Type B pancreatic cell (in vitro differentiated cells): ENCODE results near the gene CCDC71L. TPM values are rescaled to one million over a fixed set of nuclear protein-coding genes. Genes with fewer than 3 reads are reported as not detected.

ENCODE experiments used
- DNase-seq: peaks from one replicate; pipeline ENCODE4 v3.0.0; 2021; ENCODE audit warnings: mixed read lengths; ENCODE audit not compliant: unreplicated experiment; ENCODE audit errors: extremely low spot score
- H3K27ac Mint-ChIP-seq: 2 replicates; pipeline ENCODE4 v1.8.0; 2021; ENCODE audit warnings: mild to moderate bottlenecking, mixed read lengths
- H3K27me3 Mint-ChIP-seq: 2 replicates; pipeline ENCODE4 v1.8.0; 2021; ENCODE audit warnings: mixed read lengths
- H3K36me3 Mint-ChIP-seq: 2 replicates; pipeline ENCODE4 v1.8.0; 2021; ENCODE audit warnings: mixed read lengths
- H3K4me1 Mint-ChIP-seq: one replicate; pipeline ENCODE4 v1.8.0; 2021; ENCODE audit warnings: mixed read lengths; ENCODE audit not compliant: unreplicated experiment
- H3K4me3 Mint-ChIP-seq: 2 replicates; pipeline ENCODE4 v1.8.0; 2021; ENCODE audit warnings: mild to moderate bottlenecking, mixed read lengths
- H3K9me3 Mint-ChIP-seq: 2 replicates; pipeline ENCODE4 v1.8.0; 2021; ENCODE audit warnings: mixed read lengths
- total RNA-seq: library from RNA; stranded (reverse); gene quantifications from 2 replicates; pipeline ENCODE4 v1.2.1, GENCODE V29; 2021; ENCODE audit warnings: low replicate concordance
- TF ChIP-seq, protein P1 (sequence below): fragments of 200-600 bp; sonication (generic); conservative IDR thresholded peaks from 2 replicates; pipeline ENCODE4 v1.5.0; 2021; ENCODE audit warnings: antibody characterized with exemption, mild to moderate bottlenecking

Gene CCDC71L
- total RNA-seq, 1 donor from 2014 or later: 17.9 TPM

- Mint-ChIP-seq H3K27ac (no peak overlapping the region), H3K4me3 (peak overlapping the region; percentile 3), H3K4me1 (peaks cover 3% of the 10 kb centered on the region), H3K27me3 (no peaks in the 10 kb centered on the region), H3K36me3 (no peaks in the 10 kb centered on the region), H3K9me3 (peaks cover 4% of the 10 kb centered on the region)
- DNase-seq: no peak
- TF ChIP-seq, protein P1, sequence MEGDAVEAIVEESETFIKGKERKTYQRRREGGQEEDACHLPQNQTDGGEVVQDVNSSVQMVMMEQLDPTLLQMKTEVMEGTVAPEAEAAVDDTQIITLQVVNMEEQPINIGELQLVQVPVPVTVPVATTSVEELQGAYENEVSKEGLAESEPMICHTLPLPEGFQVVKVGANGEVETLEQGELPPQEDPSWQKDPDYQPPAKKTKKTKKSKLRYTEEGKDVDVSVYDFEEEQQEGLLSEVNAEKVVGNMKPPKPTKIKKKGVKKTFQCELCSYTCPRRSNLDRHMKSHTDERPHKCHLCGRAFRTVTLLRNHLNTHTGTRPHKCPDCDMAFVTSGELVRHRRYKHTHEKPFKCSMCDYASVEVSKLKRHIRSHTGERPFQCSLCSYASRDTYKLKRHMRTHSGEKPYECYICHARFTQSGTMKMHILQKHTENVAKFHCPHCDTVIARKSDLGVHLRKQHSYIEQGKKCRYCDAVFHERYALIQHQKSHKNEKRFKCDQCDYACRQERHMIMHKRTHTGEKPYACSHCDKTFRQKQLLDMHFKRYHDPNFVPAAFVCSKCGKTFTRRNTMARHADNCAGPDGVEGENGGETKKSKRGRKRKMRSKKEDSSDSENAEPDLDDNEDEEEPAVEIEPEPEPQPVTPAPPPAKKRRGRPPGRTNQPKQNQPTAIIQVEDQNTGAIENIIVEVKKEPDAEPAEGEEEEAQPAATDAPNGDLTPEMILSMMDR: no peak
Observed at GRCh38 chr7:106623853-106624252, 37.1 kb downstream of the CCDC71L start.

DNA sequence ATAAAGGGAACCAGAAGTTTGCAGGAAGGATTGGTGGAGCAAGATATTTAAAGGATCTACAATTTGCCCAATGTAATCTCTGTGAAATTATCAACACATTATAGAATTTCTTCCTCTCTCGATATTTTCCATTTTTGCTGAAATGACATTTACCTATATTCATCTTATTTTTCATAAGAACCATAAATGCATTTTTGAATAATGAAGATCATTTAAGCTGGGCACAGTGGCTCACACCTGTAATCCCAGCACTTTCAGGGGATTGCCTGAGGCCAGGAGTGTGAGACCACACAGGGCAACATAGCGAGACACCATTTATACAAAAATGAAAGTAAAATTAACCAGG, 37.7 kb downstream of the CCDC71L start:
- H3K9me3 Mint-ChIP-seq: peaks cover 4% of the 10 kb centered on the region
- no peak for DNase-seq
- TF ChIP-seq, protein P1: no peak
- H3K27me3 Mint-ChIP-seq: no peaks in the 10 kb centered on the region
- H3K27ac Mint-ChIP-seq: no peak overlapping the region
- H3K4me1 Mint-ChIP-seq: peaks cover 3% of the 10 kb centered on the region
- H3K4me3 Mint-ChIP-seq: no peak overlapping the region
- no peaks in the 10 kb centered on the region for H3K36me3 Mint-ChIP-seq

- TF ChIP-seq, protein P1: no peak
- Mint-ChIP-seq H3K27ac (no peak overlapping the region), H3K9me3 (peaks cover 4% of the 10 kb centered on the region), H3K27me3 (no peaks in the 10 kb centered on the region), H3K36me3 (no peaks in the 10 kb centered on the region), H3K4me1 (peaks cover 3% of the 10 kb centered on the region), H3K4me3 (no peak overlapping the region)
- DNase-seq: no peak
Observed at GRCh38 chr7:106622654-106623314, 38.2 kb downstream of the CCDC71L start.

DNA sequence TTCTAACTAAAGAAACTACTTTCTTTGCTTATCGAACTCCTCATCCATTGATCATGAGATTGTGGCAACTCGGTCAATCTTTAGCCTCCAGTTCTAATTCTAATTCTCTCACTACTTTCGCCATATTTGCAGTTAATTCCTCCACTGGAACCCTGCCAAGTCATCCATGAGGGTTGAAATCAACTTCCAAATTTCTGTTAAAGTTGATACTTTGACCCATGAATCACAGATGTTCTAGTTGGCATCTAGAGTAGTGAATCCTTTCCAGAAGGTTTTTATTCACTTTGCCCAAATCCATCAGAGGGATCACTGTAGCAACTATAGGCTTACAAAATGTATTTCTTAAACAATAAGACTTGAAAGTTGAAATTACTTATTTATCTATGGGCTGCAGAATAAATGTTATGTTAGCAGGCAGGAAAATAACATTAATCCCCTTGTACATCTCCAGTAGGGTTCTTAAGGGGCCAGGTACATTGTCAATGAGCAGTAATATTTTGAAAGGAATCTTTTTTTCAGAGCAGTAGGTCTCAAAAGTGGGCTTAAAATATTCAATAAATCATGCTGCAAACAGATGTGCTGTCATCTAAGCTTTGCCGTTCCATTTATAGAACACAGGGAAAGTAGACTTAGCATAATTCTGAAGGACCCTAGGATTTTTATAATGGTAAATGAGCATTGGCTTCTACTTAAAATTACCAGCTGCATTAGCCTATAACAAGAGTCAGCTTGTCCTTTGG, 39.4 kb downstream of the CCDC71L start:
- H3K27ac Mint-ChIP-seq: no peak overlapping the region
- DNase-seq: no peak
- H3K9me3 Mint-ChIP-seq: peaks cover 4% of the 10 kb centered on the region
- H3K4me3 Mint-ChIP-seq: no peak overlapping the region
- TF ChIP-seq, protein P1: no peak
- no peaks in the 10 kb centered on the region for H3K36me3 Mint-ChIP-seq
- no peaks in the 10 kb centered on the region for H3K27me3 Mint-ChIP-seq
- H3K4me1 Mint-ChIP-seq: peaks cover 7% of the 10 kb centered on the region

DNA sequence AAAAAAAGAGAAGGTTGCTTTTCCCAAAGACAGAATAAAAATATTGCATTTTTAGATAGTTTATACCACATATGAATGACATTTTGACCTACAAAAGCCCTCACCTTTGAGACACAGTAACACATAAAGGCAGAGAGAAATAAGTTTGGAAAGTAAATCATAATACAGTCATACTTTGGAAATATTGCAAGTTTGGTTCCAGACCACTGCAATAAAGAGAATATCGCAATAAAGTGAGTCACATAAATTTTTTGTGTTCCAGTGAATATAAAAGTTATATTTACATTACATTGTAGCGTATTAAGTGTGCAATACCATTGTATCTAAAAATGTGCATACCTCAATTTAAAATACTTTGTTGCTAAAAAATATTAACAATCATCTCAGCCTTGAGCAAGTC, 40.3 kb downstream of the CCDC71L start:
- no peak overlapping the region for H3K27ac Mint-ChIP-seq
- peaks cover 4% of the 10 kb centered on the region for H3K9me3 Mint-ChIP-seq
- H3K4me1 Mint-ChIP-seq: peaks cover 5% of the 10 kb centered on the region
- no peaks in the 10 kb centered on the region for H3K36me3 Mint-ChIP-seq
- no peak for DNase-seq
- H3K4me3 Mint-ChIP-seq: no peak overlapping the region
- TF ChIP-seq, protein P1: no peak
- no peaks in the 10 kb centered on the region for H3K27me3 Mint-ChIP-seq
